ES-I3 (cell line): ENCODE data around the gene TXNRD1.
"Not testable (repeated sequence)": the region's sequence is repeated elsewhere in the genome, so short reads cannot be mapped to it uniquely, and the experiment has no call there.

Experiments used
- H3K36me3 ChIP-seq: 2 replicates; pipeline ENCODE4 v1.6.1; 2013; ENCODE audit warnings: mild to moderate bottlenecking, low read length, control low read depth, moderate library complexity; ENCODE audit not compliant: insufficient read depth
- H3K4me1 ChIP-seq: 2 replicates; pipeline ENCODE4 v1.6.1; 2013; ENCODE audit warnings: mild to moderate bottlenecking, control low read depth, low read length; ENCODE audit not compliant: insufficient read depth
- H3K9ac ChIP-seq: 2 replicates; pipeline ENCODE4 v1.6.1; 2013; ENCODE audit warnings: low read depth, mild to moderate bottlenecking, low read length, moderate library complexity
- H3K9me3 ChIP-seq: 2 replicates; pipeline ENCODE4 v1.6.1; 2013; ENCODE audit warnings: mild to moderate bottlenecking, low read length, moderate library complexity; ENCODE audit not compliant: control insufficient read depth, insufficient read depth

TXNRD1 gene

GRCh38 chr12:104215638-104216297 is at the start of gene TXNRD1:
Gene TXNRD1 (plus strand): TSS chr12:104215779. CDS start chr12:104215803, 24 bp downstream.
- H3K9ac ChIP-seq = peak within 1 kb of the TSS; percentile 85
- H3K36me3 ChIP-seq = no peaks in the 10 kb centered on the region
- H3K9me3 ChIP-seq = no peaks in the 10 kb centered on the region
- peaks cover 7% of the 10 kb centered on the region; the same call in 1 of the 2 replicates for H3K4me1 ChIP-seq

- Histone ChIP-seq H3K9ac (no peak overlapping the region), H3K9me3 (no peaks in the 10 kb centered on the region), H3K36me3 (no peaks in the 10 kb centered on the region), H3K4me1 (no peaks in the 10 kb centered on the region)
Measured at GRCh38 chr12:104165801-104166200, 49.8 kb upstream of the TXNRD1 start.

- Histone ChIP-seq H3K9ac (no peak overlapping the region), H3K36me3 (no peaks in the 10 kb centered on the region), H3K4me1 (no peaks in the 10 kb centered on the region), H3K9me3 (no peaks in the 10 kb centered on the region)
Measured at GRCh38 chr12:104166465-104166864, 49.1 kb upstream of the TXNRD1 start.

GRCh38 chr12:104167519-104168458 is 47.8 kb upstream of the TXNRD1 start:
- H3K9me3 ChIP-seq = no peaks in the 10 kb centered on the region
- H3K36me3 ChIP-seq = no peaks in the 10 kb centered on the region
- no peaks in the 10 kb centered on the region for H3K4me1 ChIP-seq
- H3K9ac ChIP-seq = no peak overlapping the region

- H3K9me3 ChIP-seq = no peaks in the 10 kb centered on the region
- H3K9ac ChIP-seq = no peak overlapping the region
- H3K36me3 ChIP-seq = no peaks in the 10 kb centered on the region
- H3K4me1 ChIP-seq = no peaks in the 10 kb centered on the region
Measured at GRCh38 chr12:104168596-104168995, 47.0 kb upstream of the TXNRD1 start.

GRCh38 chr12:104171785-104172569 is 43.6 kb upstream of the TXNRD1 start:
- peak overlapping the region; percentile 22; the same call in 1 of the 2 replicates for H3K9ac ChIP-seq
- no peaks in the 10 kb centered on the region for H3K4me1 ChIP-seq
- H3K36me3 ChIP-seq = no peaks in the 10 kb centered on the region
- no peaks in the 10 kb centered on the region for H3K9me3 ChIP-seq

- peak overlapping the region; percentile 22; the same call in 1 of the 2 replicates for H3K9ac ChIP-seq
- no peaks in the 10 kb centered on the region for H3K9me3 ChIP-seq
Measured at GRCh38 chr12:104172570-104172947, 43.0 kb upstream of the TXNRD1 start.

GRCh38 chr12:104173804-104174203 is 41.8 kb upstream of the TXNRD1 start:
- H3K4me1 ChIP-seq, H3K36me3 ChIP-seq, H3K9ac ChIP-seq, H3K9me3 ChIP-seq: not testable (repeated sequence)

More at GRCh38 chr12:104172570-104172947, 43.0 kb upstream of the TXNRD1 start:
- Histone ChIP-seq H3K36me3 (no peaks in the 10 kb centered on the region), H3K4me1 (no peaks in the 10 kb centered on the region)

GRCh38 chr12:104175726-104176247 is 39.8 kb upstream of the TXNRD1 start:
- no peaks in the 10 kb centered on the region for H3K36me3 ChIP-seq
- no peaks in the 10 kb centered on the region for H3K9me3 ChIP-seq
- no peaks in the 10 kb centered on the region for H3K4me1 ChIP-seq
- no peak overlapping the region for H3K9ac ChIP-seq

GRCh38 chr12:104177336-104177662 is 38.3 kb upstream of the TXNRD1 start:
- no peaks in the 10 kb centered on the region for H3K4me1 ChIP-seq
- no peaks in the 10 kb centered on the region for H3K36me3 ChIP-seq
- H3K9ac ChIP-seq = no peak overlapping the region
- H3K9me3 ChIP-seq = no peaks in the 10 kb centered on the region

GRCh38 chr12:104177663-104178501 is 37.7 kb upstream of the TXNRD1 start:
- H3K36me3 ChIP-seq = no peaks in the 10 kb centered on the region
- H3K4me1 ChIP-seq = no peaks in the 10 kb centered on the region
- no peaks in the 10 kb centered on the region for H3K9me3 ChIP-seq
- no peak overlapping the region for H3K9ac ChIP-seq

- no peaks in the 10 kb centered on the region for H3K4me1 ChIP-seq
- no peak overlapping the region for H3K9ac ChIP-seq
- H3K36me3 ChIP-seq = no peaks in the 10 kb centered on the region
- peaks cover 11% of the 10 kb centered on the region for H3K9me3 ChIP-seq
Measured at GRCh38 chr12:104180374-104180773, 35.2 kb upstream of the TXNRD1 start.

GRCh38 chr12:104181313-104181712 is 34.3 kb upstream of the TXNRD1 start:
- H3K9me3 ChIP-seq = peaks cover 11% of the 10 kb centered on the region
- H3K36me3 ChIP-seq = no peaks in the 10 kb centered on the region
- H3K9ac ChIP-seq = no peak overlapping the region
- no peaks in the 10 kb centered on the region for H3K4me1 ChIP-seq
